ENCODE measurements around the gene INSM2. TPM values are rescaled to one million over a fixed set of nuclear protein-coding genes. Genes with fewer than 3 reads are reported as not detected.

Gene INSM2
- total and polyA plus RNA-seq, 2 experiments from 2014 or later: not detected

DNA sequence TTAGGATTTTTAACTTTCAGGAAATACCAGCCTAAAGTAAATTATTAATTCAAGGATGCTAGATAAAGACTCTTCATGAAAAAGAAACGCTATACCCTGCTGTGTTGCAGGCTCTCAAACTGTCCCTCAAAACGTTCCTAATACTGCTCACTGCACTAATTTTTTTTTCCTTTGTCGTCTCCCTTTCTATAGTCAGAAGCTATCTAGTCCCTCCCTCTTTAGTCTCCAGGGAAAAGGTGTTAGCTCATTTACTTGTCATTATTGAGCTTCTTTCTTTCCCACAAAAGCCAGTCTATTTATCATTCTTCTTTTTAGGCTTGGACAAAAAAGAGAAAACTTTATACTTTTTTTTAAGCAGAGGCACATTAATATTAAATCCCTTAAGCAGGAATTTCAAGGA lies 30.3 kb upstream of the INSM2 start:
- TF ChIP-seq EZH2 (IDR thresholded peaks at IDR 0.05; ENCODE audit: insufficient read depth, poor library complexity, severe bottlenecking): no peak
- TF ChIP-seq EZH2phosphoT487 (IDR thresholded peaks at IDR 0.05; ENCODE audit: insufficient read depth, low read depth): no peak
- Histone ChIP-seq H3K27me3 (replicated peaks; ENCODE audit: insufficient read depth) (no peaks in the 10 kb centered on the region; the same call in 1 of the 2 replicates), H3K4me1 (ENCODE audit: insufficient read depth) (no peaks in the 10 kb centered on the region), H3F3A (ENCODE audit: insufficient read depth) (no peaks in the 10 kb centered on the region), H3K9me3 (ENCODE audit: low read depth) (no peaks in the 10 kb centered on the region), H3K27ac (no peak overlapping the region), H4K20me1 (ENCODE audit: insufficient read depth) (no peaks in the 10 kb centered on the region), H3K9me2 (ENCODE audit: insufficient read depth) (no peaks in the 10 kb centered on the region), H3K36me3 (ENCODE audit: low read depth) (no peaks in the 10 kb centered on the region), H3K9ac (no peak overlapping the region), H3K4me3 (no peak overlapping the region), H2AFZ (no peak overlapping the region), H3K4me2 (ENCODE audit: unreplicated experiment) (no peak overlapping the region), H3K79me2 (ENCODE audit: insufficient read depth) (no peaks in the 10 kb centered on the region)
- in situ Hi-C loops (cut with MboI): no loop called here
- DNase-seq: no peak
- 37 to 39% methylated on average over 3 of the region's 3 CpGs for WGBS, 2 experiments (ENCODE audit: low coverage in 1 of 2, low lambda C conversion rate in 2 of 2, missing lambda C conversion rate in 2 of 2)

GRCh38 chr14:35504260-35504659 lies 29.7 kb upstream of the INSM2 start:
- H3K36me3 ChIP-seq (ENCODE audit: low read depth): no peaks in the 10 kb centered on the region
- H3K9me2 ChIP-seq (ENCODE audit: insufficient read depth): no peaks in the 10 kb centered on the region
- 50% methylated on average over 1 of the region's 1 CpG for WGBS, 2 experiments (ENCODE audit: low coverage in 1 of 2, low lambda C conversion rate in 2 of 2, missing lambda C conversion rate in 2 of 2)
- H3F3A ChIP-seq (ENCODE audit: insufficient read depth): no peaks in the 10 kb centered on the region
- H3K4me2 ChIP-seq (ENCODE audit: unreplicated experiment): no peak overlapping the region
- no peak overlapping the region for H3K4me3 ChIP-seq
- H3K9ac ChIP-seq: no peak overlapping the region
- no peaks in the 10 kb centered on the region for H3K9me3 ChIP-seq (ENCODE audit: low read depth)
- no peaks in the 10 kb centered on the region for H3K79me2 ChIP-seq (ENCODE audit: insufficient read depth)
- in situ Hi-C loops (cut with MboI): no loop called here
- H4K20me1 ChIP-seq (ENCODE audit: insufficient read depth): no peaks in the 10 kb centered on the region
- H2AFZ ChIP-seq: no peak overlapping the region
- no peak for DNase-seq
- no peak overlapping the region for H3K27ac ChIP-seq
- TF ChIP-seq EZH2phosphoT487 (IDR thresholded peaks at IDR 0.05; ENCODE audit: insufficient read depth, low read depth): no peak
- TF ChIP-seq EZH2 (IDR thresholded peaks at IDR 0.05; ENCODE audit: insufficient read depth, poor library complexity, severe bottlenecking): no peak
- no peaks in the 10 kb centered on the region for H3K4me1 ChIP-seq (ENCODE audit: insufficient read depth)
- H3K27me3 ChIP-seq (replicated peaks; ENCODE audit: insufficient read depth): peaks cover under 1% of the 10 kb centered on the region

GRCh38 chr14:35506461-35506860 lies 27.5 kb upstream of the INSM2 start:
- Histone ChIP-seq H3K79me2 (ENCODE audit: insufficient read depth) (no peaks in the 10 kb centered on the region), H3K9ac (no peak overlapping the region), H3K4me2 (ENCODE audit: unreplicated experiment) (no peak overlapping the region), H3K36me3 (ENCODE audit: low read depth) (no peaks in the 10 kb centered on the region), H3K9me3 (ENCODE audit: low read depth) (no peaks in the 10 kb centered on the region), H2AFZ (no peak overlapping the region), H4K20me1 (ENCODE audit: insufficient read depth) (no peaks in the 10 kb centered on the region), H3K27me3 (replicated peaks; ENCODE audit: insufficient read depth) (peaks cover 8% of the 10 kb centered on the region), H3F3A (ENCODE audit: insufficient read depth) (no peaks in the 10 kb centered on the region), H3K4me1 (ENCODE audit: insufficient read depth) (no peaks in the 10 kb centered on the region), H3K9me2 (ENCODE audit: insufficient read depth) (no peaks in the 10 kb centered on the region), H3K4me3 (no peak overlapping the region), H3K27ac (no peak overlapping the region)
- in situ Hi-C loops (cut with MboI): no loop called here
- no peak for TF ChIP-seq EZH2phosphoT487 (IDR thresholded peaks at IDR 0.05; ENCODE audit: insufficient read depth, low read depth)
- TF ChIP-seq EZH2 (IDR thresholded peaks at IDR 0.05; ENCODE audit: insufficient read depth, poor library complexity, severe bottlenecking): no peak
- DNase-seq: no peak
- 62 to 65% methylated on average over 6 of the region's 6 CpGs for WGBS, 2 experiments (ENCODE audit: low coverage in 1 of 2, low lambda C conversion rate in 2 of 2, missing lambda C conversion rate in 2 of 2)

- peaks cover 8% of the 10 kb centered on the region for H3K27me3 ChIP-seq (replicated peaks; ENCODE audit: insufficient read depth)
- no peak for TF ChIP-seq EZH2 (IDR thresholded peaks at IDR 0.05; ENCODE audit: insufficient read depth, poor library complexity, severe bottlenecking)
- no peak for TF ChIP-seq EZH2phosphoT487 (IDR thresholded peaks at IDR 0.05; ENCODE audit: insufficient read depth, low read depth)
- H3K4me2 ChIP-seq (ENCODE audit: unreplicated experiment): no peak overlapping the region
- in situ Hi-C loops (cut with MboI): no loop called here
- no peaks in the 10 kb centered on the region for H3K9me3 ChIP-seq (ENCODE audit: low read depth)
- no peak overlapping the region for H3K9ac ChIP-seq
- H3K36me3 ChIP-seq (ENCODE audit: low read depth): no peaks in the 10 kb centered on the region
- no peak overlapping the region for H3K4me3 ChIP-seq
- no peaks in the 10 kb centered on the region for H3K9me2 ChIP-seq (ENCODE audit: insufficient read depth)
- no peak overlapping the region for H3K27ac ChIP-seq
- H3K79me2 ChIP-seq (ENCODE audit: insufficient read depth): no peaks in the 10 kb centered on the region
- no peaks in the 10 kb centered on the region for H3K4me1 ChIP-seq (ENCODE audit: insufficient read depth)
- H4K20me1 ChIP-seq (ENCODE audit: insufficient read depth): no peaks in the 10 kb centered on the region
- H3F3A ChIP-seq (ENCODE audit: insufficient read depth): no peaks in the 10 kb centered on the region
- DNase-seq: peak; percentile 6
- no peak overlapping the region for H2AFZ ChIP-seq
These were observed 27.0 kb upstream of the INSM2 start for GRCh38 chr14:35506927-35507326.

- Histone ChIP-seq H4K20me1 (ENCODE audit: insufficient read depth) (no peaks in the 10 kb centered on the region), H3K4me1 (ENCODE audit: insufficient read depth) (no peaks in the 10 kb centered on the region), H3K27me3 (replicated peaks; ENCODE audit: insufficient read depth) (peaks cover 8% of the 10 kb centered on the region; the same call in 1 of the 2 replicates), H2AFZ (no peak overlapping the region), H3K9me2 (ENCODE audit: insufficient read depth) (no peaks in the 10 kb centered on the region), H3K79me2 (ENCODE audit: insufficient read depth) (no peaks in the 10 kb centered on the region), H3K9ac (no peak overlapping the region), H3K9me3 (ENCODE audit: low read depth) (no peaks in the 10 kb centered on the region), H3F3A (ENCODE audit: insufficient read depth) (no peaks in the 10 kb centered on the region), H3K36me3 (ENCODE audit: low read depth) (no peaks in the 10 kb centered on the region), H3K4me3 (no peak overlapping the region), H3K4me2 (ENCODE audit: unreplicated experiment) (no peak overlapping the region), H3K27ac (no peak overlapping the region)
- WGBS, 2 experiments (ENCODE audit: low coverage in 1 of 2, low lambda C conversion rate in 2 of 2, missing lambda C conversion rate in 2 of 2): 15 to 27% methylated on average over 2 of the region's 2 CpGs
- TF ChIP-seq EZH2 (IDR thresholded peaks at IDR 0.05; ENCODE audit: insufficient read depth, poor library complexity, severe bottlenecking): no peak
- TF ChIP-seq EZH2phosphoT487 (IDR thresholded peaks at IDR 0.05; ENCODE audit: insufficient read depth, low read depth): no peak
- DNase-seq: no peak
- in situ Hi-C loops (cut with MboI): no loop called here
These were observed 24.1 kb upstream of the INSM2 start for GRCh38 chr14:35509846-35510245.

Data from GM23248 (cell line).